ENCODE results near the gene ZNF350. TPM values are rescaled to one million over a fixed set of nuclear protein-coding genes. Genes with fewer than 3 reads are reported as not detected.
A peak's percentile ranks its signal among the peaks of the same experiment; 100 is the strongest.

Gene ZNF350
- total and polyA plus RNA-seq, 2 of the 13 experiments (the other 11 are each of a cell fraction or from before 2014, with no cell fraction given) = 3.7 to 6.9 TPM

- no peaks in the 10 kb centered on the region for H3K79me2 ChIP-seq (ENCODE audit: insufficient read depth, low read length)
- H2AFZ ChIP-seq (ENCODE audit: low read length) = no peak overlapping the region
- H3K9ac ChIP-seq (ENCODE audit: insufficient read depth, low read depth, low read length) = no peak overlapping the region
- no TSS peak for BruUV-seq (replicated peaks)
- intact Hi-C loops (cut with micrococcal nuclease; ENCODE audit: unreplicated experiment) (no loop called here), in situ Hi-C loops (cut with HindIII; ENCODE audit: extremely low pct_ligation_motif_present, low pct_unique_long_range_greater_than_20kb) (no loop called here)
- peaks cover 10 to 46% of the 10 kb centered on the region in 2 experiments for H3K36me3 ChIP-seq (replicated peaks in 1 of 2; ENCODE audit: control insufficient read depth in 1 of 2, insufficient read depth in 2 of 2, low read length in 2 of 2)
- DNase-seq (ENCODE audit: low spot score) (no peak), ATAC-seq (no peak), FAIRE-seq (no peak)
- H3K4me3 ChIP-seq (replicated peaks in 1 of 3; ENCODE audit: insufficient read depth in 1 of 3, low read depth in 2 of 3, low read length in 3 of 3) = no peak overlapping the region
- peaks cover 91% of the 10 kb centered on the region for H3K9me3 ChIP-seq (ENCODE audit: low read length)
- ChIA-PET CTCF (ENCODE audit: low intra/inter-chr PET ratio, low total read pairs) (no interaction called here), POLR2A (no interaction called here)
- 100% methylated on average over 2 of the region's 2 CpGs for WGBS (ENCODE audit: low lambda C conversion rate)
- H4K20me1 ChIP-seq (ENCODE audit: insufficient read depth, low read length) = no peaks in the 10 kb centered on the region
- no peak overlapping the region for H3K4me2 ChIP-seq (ENCODE audit: low read depth, low read length)
- no peaks in the 10 kb centered on the region for H3K27me3 ChIP-seq (ENCODE audit: control insufficient read depth in 1 of 2, insufficient read depth in 2 of 2, low read length in 2 of 2)
- no peaks in the 10 kb centered on the region for H3K4me1 ChIP-seq (ENCODE audit: insufficient read depth, low read length)
- TF ChIP-seq ZNF225 (CRISPR knock-in tag; IDR thresholded peaks at IDR 0.05) (no peak), ZNF678 (CRISPR knock-in tag; IDR thresholded peaks at IDR 0.05) (no peak), ZFAT (CRISPR knock-in tag; conservative IDR thresholded peaks at IDR 0.05) (no peak), ZNF274 (CRISPR knock-in tag; IDR thresholded peaks at IDR 0.05) (peak; percentile 98; the same call in 1 of the 2 replicates)
- no peak overlapping the region for H3K27ac ChIP-seq (ENCODE audit: extremely low read length, insufficient read depth, low read length)
Observed at GRCh38 chr19:51994048-51994644, 7.5 kb upstream of the ZNF350 start.

- Histone ChIP-seq H4K20me1 (ENCODE audit: insufficient read depth, low read length) (no peaks in the 10 kb centered on the region), H3K36me3 (replicated peaks in 1 of 2; ENCODE audit: control insufficient read depth in 1 of 2, insufficient read depth in 2 of 2, low read length in 2 of 2) (peaks cover 9 to 39% of the 10 kb centered on the region in 2 experiments), H3K4me1 (ENCODE audit: insufficient read depth, low read length) (no peaks in the 10 kb centered on the region), H2AFZ (ENCODE audit: low read length) (no peak overlapping the region), H3K4me2 (ENCODE audit: low read depth, low read length) (no peak overlapping the region), H3K79me2 (ENCODE audit: insufficient read depth, low read length) (no peaks in the 10 kb centered on the region), H3K27ac (ENCODE audit: extremely low read length, insufficient read depth, low read length) (no peak overlapping the region), H3K27me3 (ENCODE audit: control insufficient read depth in 1 of 2, insufficient read depth in 2 of 2, low read length in 2 of 2) (no peaks in the 10 kb centered on the region), H3K4me3 (replicated peaks in 1 of 3; ENCODE audit: insufficient read depth in 1 of 3, low read depth in 2 of 3, low read length in 3 of 3) (no peak overlapping the region), H3K9ac (ENCODE audit: insufficient read depth, low read depth, low read length) (no peak overlapping the region), H3K9me3 (ENCODE audit: low read length) (peaks cover 96% of the 10 kb centered on the region)
- in situ Hi-C loops (cut with HindIII; ENCODE audit: extremely low pct_ligation_motif_present, low pct_unique_long_range_greater_than_20kb) = no loop called here
- 98% methylated on average over 10 of the region's 10 CpGs for WGBS (ENCODE audit: low lambda C conversion rate)
- no peak for DNase-seq (ENCODE audit: low spot score)
- no peak for ATAC-seq
- no TSS peak for BruUV-seq (replicated peaks)
- CTCF ChIA-PET (ENCODE audit: low intra/inter-chr PET ratio, low total read pairs) = no interaction called here
- no peak for FAIRE-seq
- TF ChIP-seq IRF9 (CRISPR knock-in tag; IDR thresholded peaks at IDR 0.05; ENCODE audit: borderline replicate concordance) = no peak
- TF ChIP-seq ZNF24 (IDR thresholded peaks at IDR 0.05) = no peak
- no peak for TF ChIP-seq PPARG (CRISPR knock-in tag; conservative IDR thresholded peaks at IDR 0.05)
- no peak for TF ChIP-seq PAWR (CRISPR knock-in tag; IDR thresholded peaks at IDR 0.05; ENCODE audit: borderline replicate concordance)
- TF ChIP-seq ZNF816 (CRISPR knock-in tag; IDR thresholded peaks at IDR 0.05; ENCODE audit: borderline replicate concordance) = no peak
- TF ChIP-seq ZNF572 (CRISPR knock-in tag; IDR thresholded peaks at IDR 0.05) = no peak
- TF ChIP-seq SP140L (CRISPR knock-in tag; IDR thresholded peaks at IDR 0.05; ENCODE audit: borderline replicate concordance) = no peak
- no peak for TF ChIP-seq ATAD3A (CRISPR knock-in tag; IDR thresholded peaks at IDR 0.05)
- TF ChIP-seq ZNF614 (CRISPR knock-in tag; IDR thresholded peaks at IDR 0.05; ENCODE audit: borderline replicate concordance) = no peak
- TF ChIP-seq TSC22D2 (CRISPR knock-in tag; IDR thresholded peaks at IDR 0.05; ENCODE audit: borderline replicate concordance) = no peak
- TF ChIP-seq GRHL1 (CRISPR knock-in tag; conservative IDR thresholded peaks at IDR 0.05) = no peak
- no peak for TF ChIP-seq STAG1 (CRISPR knock-in tag; IDR thresholded peaks at IDR 0.05)
- POLR2A ChIA-PET = no interaction called here
- intact Hi-C loops (cut with micrococcal nuclease; ENCODE audit: unreplicated experiment) = no loop called here
Observed at GRCh38 chr19:51993422-51993821, 6.8 kb upstream of the ZNF350 start.

All from HepG2 (cell line).